Neural progenitor cell (in vitro differentiated cells): ENCODE data around the gene PWWP2B. TPM values are rescaled to one million over a fixed set of nuclear protein-coding genes. Genes with fewer than 3 reads are reported as not detected.

Experiments used
- DNase-seq: peaks from one replicate; pipeline ENCODE4 v3.0.0-alpha.2; 2016; ENCODE audit warnings: low spot score
- H2AFZ ChIP-seq: fragments of 200-600 bp; sonication (generic); replicated peaks from 2 replicates; pipeline ENCODE4 v1.6.1; 2016; ENCODE audit warnings: antibody characterized with exemption
- H3F3A ChIP-seq: fragments of 200-600 bp; sonication (generic); 2 replicates; pipeline ENCODE4 v1.6.1; 2016; ENCODE audit warnings: antibody characterized with exemption, low read depth
- H3K27ac ChIP-seq: fragments of 200-600 bp; sonication (generic); 2 replicates; pipeline ENCODE4 v1.5.1; 2016; ENCODE audit warnings: mild to moderate bottlenecking
- H3K27me3 ChIP-seq: fragments of 200-600 bp; sonication (generic); 2 replicates; pipeline ENCODE4 v1.6.1; 2016; ENCODE audit warnings: mild to moderate bottlenecking, moderate library complexity
- H3K36me3 ChIP-seq: fragments of 200-600 bp; sonication (generic); 2 replicates; pipeline ENCODE4 v1.5.1; 2016
- H3K4me1 ChIP-seq: fragments of 200-600 bp; sonication (generic); 2 replicates; pipeline ENCODE4 v1.6.1; 2016; ENCODE audit warnings: mixed run types
- H3K4me2 ChIP-seq: fragments of 200-600 bp; sonication (generic); 2 replicates; pipeline ENCODE4 v1.6.1; 2016
- H3K4me3 ChIP-seq: fragments of 200-600 bp; sonication (generic); 2 replicates; pipeline ENCODE4 v1.5.1; 2016
- H3K79me2 ChIP-seq: fragments of 200-600 bp; sonication (generic); 2 replicates; pipeline ENCODE4 v1.6.1; 2016; ENCODE audit warnings: low read depth
- H3K9ac ChIP-seq: fragments of 200-600 bp; sonication (generic); 2 replicates; pipeline ENCODE4 v1.6.1; 2016
- H3K9me3 ChIP-seq: fragments of 200-600 bp; sonication (generic); 2 replicates; pipeline ENCODE4 v1.5.1; 2016; ENCODE audit warnings: low read depth
- H4K20me1 ChIP-seq: fragments of 200-600 bp; sonication (generic); 2 replicates; pipeline ENCODE4 v1.6.1; 2016; ENCODE audit warnings: low read depth
- H3K27ac Mint-ChIP-seq: 3 replicates; pipeline ENCODE4 v1.8.0; 2021; ENCODE audit warnings: mixed read lengths
- H3K27me3 Mint-ChIP-seq: 2 replicates; pipeline ENCODE4 v1.8.0; 2022; ENCODE audit warnings: low read depth, mild to moderate bottlenecking, inconsistent platforms, moderate library complexity, mixed read lengths; ENCODE audit not compliant: insufficient read depth
- H3K36me3 Mint-ChIP-seq: 3 replicates; pipeline ENCODE4 v1.8.0; 2021; ENCODE audit warnings: mixed read lengths
- H3K4me1 Mint-ChIP-seq: 3 replicates; pipeline ENCODE4 v1.8.0; 2021; ENCODE audit warnings: mixed read lengths
- H3K4me3 Mint-ChIP-seq: 3 replicates; pipeline ENCODE4 v1.8.0; 2021; ENCODE audit warnings: mild to moderate bottlenecking, moderate library complexity, mixed read lengths
- H3K9me3 Mint-ChIP-seq: 3 replicates; pipeline ENCODE4 v1.8.0; 2020; ENCODE audit warnings: mixed read lengths
- EZH2 ChIP-seq: fragments of 200-600 bp; sonication (generic); IDR thresholded peaks from 2 replicates; pipeline ENCODE4 v1.6.1; 2017; ENCODE audit warnings: antibody characterized with exemption, mild to moderate bottlenecking, moderate library complexity
- EZH2phosphoT487 ChIP-seq: fragments of 200-600 bp; sonication (generic); IDR thresholded peaks from 2 replicates; pipeline ENCODE4 v1.6.1; 2017; ENCODE audit warnings: antibody characterized with exemption
- total RNA-seq: library from RNA; depleted of rRNA; stranded (reverse); fragments of >200 nt; gene quantifications from 2 replicates; pipeline ENCODE4 v1.2.3, GENCODE V29; 2015; ENCODE audit warnings: low replicate concordance
- TF ChIP-seq, protein P1 (sequence below): fragments of 200-600 bp; sonication (generic); IDR thresholded peaks from 2 replicates; pipeline ENCODE4 v1.5.1; 2017; ENCODE audit warnings: antibody characterized with exemption, mild to moderate bottlenecking

The PWWP2B gene
- total RNA-seq, 1 donor from 2014 or later: 0.34 TPM

DNA sequence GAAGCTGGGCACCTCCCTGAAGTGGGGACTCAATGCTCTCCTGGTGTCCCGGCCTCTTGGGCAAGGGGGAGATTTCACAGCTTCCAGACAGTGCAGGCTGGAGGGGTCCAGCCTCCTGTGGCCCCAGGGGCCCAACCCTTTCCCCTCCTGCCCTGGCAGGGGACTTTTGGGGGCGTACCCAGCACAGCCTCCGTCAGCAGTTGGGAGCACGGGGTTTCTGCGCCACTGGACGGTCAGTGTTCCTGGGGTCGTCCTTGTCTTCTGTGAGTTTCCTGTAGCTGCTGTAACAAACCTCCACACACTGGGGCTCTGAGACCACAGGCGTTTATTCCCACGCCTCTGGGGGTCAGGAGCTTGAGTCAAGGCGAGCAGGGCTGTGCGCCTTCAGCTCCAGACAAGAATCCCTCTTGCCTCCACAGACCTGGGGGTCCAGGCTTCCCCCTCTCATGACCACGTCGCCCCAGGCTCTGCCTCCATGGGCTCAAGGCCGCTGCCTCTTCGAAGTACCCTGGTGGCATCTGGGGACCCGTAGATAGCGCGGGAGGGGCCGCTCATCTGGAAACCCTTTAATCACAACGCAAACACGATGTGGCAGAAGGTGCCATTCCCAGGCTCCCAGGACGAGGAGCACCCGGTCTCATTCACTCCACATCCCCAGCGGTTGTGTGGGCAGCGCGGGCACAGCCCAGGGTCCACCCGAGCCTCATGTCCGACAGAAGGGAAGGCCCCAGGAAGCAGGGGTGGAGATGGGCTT lies 14.0 kb downstream of the PWWP2B start:
- Mint-ChIP-seq H3K4me3 (no peak overlapping the region), H3K27ac (no peak overlapping the region), H3K36me3 (peaks cover 7% of the 10 kb centered on the region), H3K9me3 (no peaks in the 10 kb centered on the region), H3K27me3 (peaks cover 5% of the 10 kb centered on the region), H3K4me1 (peaks cover 36% of the 10 kb centered on the region)
- no peaks in the 10 kb centered on the region for H3K27me3 ChIP-seq
- no peaks in the 10 kb centered on the region for H3K9me3 ChIP-seq
- no peak overlapping the region for H3K4me3 ChIP-seq
- no peaks in the 10 kb centered on the region for H3F3A ChIP-seq
- TF ChIP-seq EZH2phosphoT487: no peak
- TF ChIP-seq, protein P1, sequence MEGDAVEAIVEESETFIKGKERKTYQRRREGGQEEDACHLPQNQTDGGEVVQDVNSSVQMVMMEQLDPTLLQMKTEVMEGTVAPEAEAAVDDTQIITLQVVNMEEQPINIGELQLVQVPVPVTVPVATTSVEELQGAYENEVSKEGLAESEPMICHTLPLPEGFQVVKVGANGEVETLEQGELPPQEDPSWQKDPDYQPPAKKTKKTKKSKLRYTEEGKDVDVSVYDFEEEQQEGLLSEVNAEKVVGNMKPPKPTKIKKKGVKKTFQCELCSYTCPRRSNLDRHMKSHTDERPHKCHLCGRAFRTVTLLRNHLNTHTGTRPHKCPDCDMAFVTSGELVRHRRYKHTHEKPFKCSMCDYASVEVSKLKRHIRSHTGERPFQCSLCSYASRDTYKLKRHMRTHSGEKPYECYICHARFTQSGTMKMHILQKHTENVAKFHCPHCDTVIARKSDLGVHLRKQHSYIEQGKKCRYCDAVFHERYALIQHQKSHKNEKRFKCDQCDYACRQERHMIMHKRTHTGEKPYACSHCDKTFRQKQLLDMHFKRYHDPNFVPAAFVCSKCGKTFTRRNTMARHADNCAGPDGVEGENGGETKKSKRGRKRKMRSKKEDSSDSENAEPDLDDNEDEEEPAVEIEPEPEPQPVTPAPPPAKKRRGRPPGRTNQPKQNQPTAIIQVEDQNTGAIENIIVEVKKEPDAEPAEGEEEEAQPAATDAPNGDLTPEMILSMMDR: no peak
- no peak for TF ChIP-seq EZH2
- H3K79me2 ChIP-seq: no peaks in the 10 kb centered on the region
- no peak overlapping the region for H3K9ac ChIP-seq
- no peak overlapping the region for H3K4me2 ChIP-seq
- H3K27ac ChIP-seq: no peak overlapping the region
- H3K36me3 ChIP-seq: no peaks in the 10 kb centered on the region
- peaks cover 29% of the 10 kb centered on the region for H3K4me1 ChIP-seq
- no peak for DNase-seq
- no peak overlapping the region for H2AFZ ChIP-seq
- no peaks in the 10 kb centered on the region for H4K20me1 ChIP-seq

DNA sequence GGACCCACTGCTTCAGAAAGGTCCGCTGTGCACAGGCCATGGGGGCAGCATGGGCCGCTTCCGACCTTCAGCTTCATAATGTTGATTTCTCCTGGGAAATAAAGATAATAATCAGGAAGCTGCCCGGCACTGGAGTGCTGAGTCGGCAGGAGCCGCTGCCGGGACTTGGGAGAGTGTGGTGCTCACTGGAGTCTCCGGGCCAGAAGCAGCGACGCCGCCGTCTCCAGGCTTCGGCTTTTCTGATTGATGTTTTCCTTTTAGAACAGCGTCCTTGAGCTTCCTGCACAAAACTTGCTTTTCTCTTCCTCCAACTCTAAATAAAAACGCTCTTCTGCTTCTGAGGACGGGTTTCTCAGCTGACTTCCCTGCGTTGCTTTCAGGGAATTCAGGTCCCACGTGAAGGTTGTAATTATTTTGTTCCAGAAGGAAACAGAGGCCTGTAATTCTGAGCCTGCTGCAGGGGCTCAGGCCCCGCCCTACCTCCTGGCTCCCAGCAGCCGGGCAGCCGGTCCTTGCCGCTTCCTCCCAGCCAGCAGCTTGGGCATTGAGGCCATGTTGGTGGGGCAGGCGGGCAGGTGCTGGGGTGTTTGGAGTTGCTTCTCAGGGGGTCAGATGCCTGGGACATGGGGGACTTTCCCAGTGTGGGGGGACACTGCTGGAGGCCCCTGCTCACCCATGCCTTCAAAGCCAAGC lies 14.7 kb downstream of the PWWP2B start:
- Mint-ChIP-seq H3K4me3 (no peak overlapping the region), H3K9me3 (no peaks in the 10 kb centered on the region), H3K27me3 (peaks cover 5% of the 10 kb centered on the region), H3K36me3 (peaks cover 6% of the 10 kb centered on the region), H3K27ac (peak overlapping the region; percentile 97), H3K4me1 (peaks cover 36% of the 10 kb centered on the region)
- no peaks in the 10 kb centered on the region for H3K27me3 ChIP-seq
- DNase-seq: no peak
- no peaks in the 10 kb centered on the region for H4K20me1 ChIP-seq
- no peak for TF ChIP-seq EZH2
- TF ChIP-seq, protein P1: no peak
- no peak for TF ChIP-seq EZH2phosphoT487
- no peaks in the 10 kb centered on the region for H3F3A ChIP-seq
- H3K9me3 ChIP-seq: no peaks in the 10 kb centered on the region
- no peaks in the 10 kb centered on the region for H3K79me2 ChIP-seq
- no peak overlapping the region for H3K9ac ChIP-seq
- H2AFZ ChIP-seq: no peak overlapping the region
- H3K27ac ChIP-seq: no peak overlapping the region
- peaks cover 29% of the 10 kb centered on the region for H3K4me1 ChIP-seq
- no peak overlapping the region for H3K4me2 ChIP-seq
- no peaks in the 10 kb centered on the region for H3K36me3 ChIP-seq
- no peak overlapping the region for H3K4me3 ChIP-seq

DNA sequence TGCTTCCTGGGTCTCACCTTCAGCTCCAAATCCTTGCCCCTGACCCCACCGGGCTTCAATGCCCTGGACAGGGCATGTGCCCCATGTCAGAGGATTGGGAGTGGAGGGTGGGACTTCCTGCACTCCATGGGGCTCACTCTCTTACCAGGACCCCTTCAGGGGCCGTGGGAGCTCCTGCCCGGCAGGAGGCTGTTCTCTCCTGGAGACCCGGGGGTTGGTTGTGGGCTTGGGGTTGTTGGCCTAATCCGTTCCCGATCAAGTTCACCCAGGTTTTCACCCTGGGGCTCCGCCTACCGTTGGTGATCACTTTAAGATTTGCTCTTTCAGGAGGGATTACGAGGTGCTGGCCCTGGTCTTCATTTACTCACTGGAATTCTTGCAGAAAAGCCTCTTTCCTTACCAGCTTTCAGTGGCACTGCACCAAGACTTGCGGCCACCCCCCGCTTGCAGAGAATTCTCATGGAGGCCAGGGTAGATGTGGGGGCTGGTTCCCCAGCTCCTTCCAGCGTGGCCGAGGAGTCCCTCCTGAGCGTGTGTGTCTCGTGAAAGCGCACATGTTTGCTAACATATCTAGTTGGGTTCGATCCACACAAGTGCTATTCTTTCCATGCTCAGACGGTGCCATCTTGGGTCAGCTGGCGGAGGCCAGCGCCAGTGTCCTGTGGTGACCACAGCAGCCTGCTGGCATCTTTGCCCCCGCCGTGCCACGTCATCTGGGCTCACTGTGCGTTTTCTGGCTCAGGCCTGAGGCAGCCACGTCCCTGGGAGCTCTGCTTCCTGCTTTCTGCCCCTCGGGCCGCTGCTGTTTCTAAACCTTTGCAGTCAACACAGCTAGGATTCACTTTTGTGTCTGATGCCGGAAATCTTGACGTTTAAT lies 15.6 kb downstream of the PWWP2B start:
- no peak overlapping the region for H3K9ac ChIP-seq
- no peaks in the 10 kb centered on the region for H3K9me3 ChIP-seq
- no peaks in the 10 kb centered on the region for H3F3A ChIP-seq
- peaks cover 36% of the 10 kb centered on the region for H3K4me1 Mint-ChIP-seq
- H3K27ac ChIP-seq: no peak overlapping the region
- no peak overlapping the region for H2AFZ ChIP-seq
- no peaks in the 10 kb centered on the region for H3K9me3 Mint-ChIP-seq
- no peak for DNase-seq
- TF ChIP-seq EZH2: no peak
- TF ChIP-seq, protein P1: no peak
- no peak for TF ChIP-seq EZH2phosphoT487
- no peak overlapping the region for H3K4me3 ChIP-seq
- peaks cover 5% of the 10 kb centered on the region for H3K27me3 Mint-ChIP-seq
- H3K4me2 ChIP-seq: no peak overlapping the region
- H4K20me1 ChIP-seq: no peaks in the 10 kb centered on the region
- no peaks in the 10 kb centered on the region for H3K27me3 ChIP-seq
- H3K36me3 Mint-ChIP-seq: peaks cover 6% of the 10 kb centered on the region
- H3K27ac Mint-ChIP-seq: peak overlapping the region; percentile 60
- H3K36me3 ChIP-seq: no peaks in the 10 kb centered on the region
- H3K4me1 ChIP-seq: peaks cover 29% of the 10 kb centered on the region
- H3K4me3 Mint-ChIP-seq: no peak overlapping the region
- no peaks in the 10 kb centered on the region for H3K79me2 ChIP-seq
